HEK293T (cell line): Measurements from ENCODE around the gene CEP135.

Source experiments
- CTCF ChIA-PET: fragments of 350-600 bp; formaldehyde crosslinking; extraction: SDS; loops from one replicate; lab custom pipeline; 2021; ENCODE audit warnings: antibody characterized with exemption, inconsistent platforms; lab: Yijun Ruan, JAX
- POLR2A ChIA-PET: fragments of 350-600 bp; formaldehyde crosslinking; extraction: SDS; loops from one replicate; lab custom pipeline; 2020; ENCODE audit warnings: antibody characterized with exemption, inconsistent platforms; lab: Yijun Ruan, JAX
- DNase-seq: peaks from one replicate; pipeline ENCODE4 v3.0.0; 2012; ENCODE audit warnings: mixed read lengths; ENCODE audit errors: extremely low spot score
- ARNT ChIP-seq: fragments of 450-650 bp; IDR thresholded peaks from 2 replicates; pipeline ENCODE4 v1.6.1; 2017; ENCODE audit warnings: mild to moderate bottlenecking
- BHLHE40 ChIP-seq: fragments of 450-650 bp; IDR thresholded peaks from 2 replicates; pipeline ENCODE4 v1.6.1; 2016; ENCODE audit warnings: mild to moderate bottlenecking, moderate library complexity, borderline replicate concordance
- CTBP1 ChIP-seq: fragments of 450-650 bp; IDR thresholded peaks from 2 replicates; pipeline ENCODE4 v1.6.1; 2016; ENCODE audit warnings: borderline replicate concordance
- ELF4 ChIP-seq: fragments of 450-650 bp; IDR thresholded peaks from 2 replicates; pipeline ENCODE4 v1.6.1; 2017; ENCODE audit warnings: antibody characterized with exemption
- FOXA1 ChIP-seq: fragments of 450-650 bp; IDR thresholded peaks from 2 replicates; pipeline ENCODE4 v1.6.1; 2016; ENCODE audit warnings: mild to moderate bottlenecking
- FOXK2 ChIP-seq: fragments of 450-650 bp; IDR thresholded peaks from 2 replicates; pipeline ENCODE4 v1.6.1; 2016; ENCODE audit warnings: mild to moderate bottlenecking
- FOXM1 ChIP-seq: fragments of 450-650 bp; IDR thresholded peaks from 2 replicates; pipeline ENCODE4 v1.6.1; 2017; ENCODE audit warnings: mild to moderate bottlenecking, borderline replicate concordance
- HDGF ChIP-seq: fragments of 450-650 bp; IDR thresholded peaks from 2 replicates; pipeline ENCODE4 v1.6.1; 2017; ENCODE audit warnings: antibody characterized with exemption, borderline replicate concordance
- L3MBTL2 ChIP-seq: fragments of 450-650 bp; conservative IDR thresholded peaks from 2 replicates; pipeline ENCODE4 v1.6.1; 2016; ENCODE audit warnings: mild to moderate bottlenecking
- LEF1 ChIP-seq: fragments of 450-650 bp; IDR thresholded peaks from 2 replicates; pipeline ENCODE4 v1.6.1; 2017; ENCODE audit warnings: mild to moderate bottlenecking, borderline replicate concordance
- NFRKB ChIP-seq: fragments of 450-650 bp; IDR thresholded peaks from 2 replicates; pipeline ENCODE4 v1.6.1; 2016; ENCODE audit warnings: mild to moderate bottlenecking, moderate library complexity
- PKNOX1 ChIP-seq: fragments of 450-650 bp; IDR thresholded peaks from 2 replicates; pipeline ENCODE4 v1.6.1; 2016
- SP1 ChIP-seq: fragments of 450-650 bp; IDR thresholded peaks from 2 replicates; pipeline ENCODE4 v1.6.1; 2017
- SUZ12 ChIP-seq: fragments of 450-650 bp; IDR thresholded peaks from 2 replicates; pipeline ENCODE4 v1.6.1; 2016; ENCODE audit warnings: mild to moderate bottlenecking
- TARDBP ChIP-seq: fragments of 450-650 bp; IDR thresholded peaks from 2 replicates; pipeline ENCODE4 v1.6.1; 2016
- ZNF384 ChIP-seq: fragments of 450-650 bp; IDR thresholded peaks from 2 replicates; pipeline ENCODE4 v1.6.1; 2016

CEP135 gene

DNA sequence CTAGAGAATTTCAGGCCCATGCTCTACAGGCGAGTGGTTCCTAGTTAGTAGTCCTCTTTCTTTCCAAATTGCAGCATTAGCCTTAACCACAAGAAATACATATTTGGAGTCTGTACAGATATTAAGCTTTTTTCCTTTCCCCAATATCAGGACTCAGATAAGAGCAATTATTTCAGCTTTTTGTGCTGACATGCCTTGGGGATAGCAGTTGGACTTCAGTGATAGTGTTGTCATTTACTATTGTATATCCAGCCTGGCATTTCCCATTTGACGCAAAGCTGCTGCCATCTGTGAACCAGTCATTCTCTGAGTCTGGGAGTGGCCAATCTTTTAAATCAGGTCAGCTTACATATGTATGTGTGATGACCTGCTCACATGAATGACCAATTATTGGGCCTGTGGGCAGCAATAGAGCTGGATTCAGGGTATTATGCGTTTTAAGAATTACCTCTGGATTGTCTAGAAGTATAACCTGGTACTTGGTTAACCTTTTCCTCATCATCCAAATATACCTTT is 6.8 kb upstream of the CEP135 start:
- DNase-seq, result no peak
- TF ChIP-seq FOXA1 (no peak), ARNT (no peak)
- CTCF ChIA-PET, result no interaction called here
- POLR2A ChIA-PET, result no interaction called here

GRCh38 chr4:55947254-55947882 is 1.4 kb upstream of the CEP135 start:
- TF ChIP-seq PKNOX1, result peak; percentile 72; the same call in 1 of the 2 replicates
- no peak for TF ChIP-seq BHLHE40
- ChIA-PET POLR2A (interaction anchor here (1.3 to 1.9 kb wide), 2 partner anchors 13 to 440 kb away, joined by 4 to 7 read pairs; partner anchors contain the start of gene AASDH), CTCF (interaction anchor here (0.5 to 2.8 kb wide), 2 partner anchors 14 to 861 kb away, joined by 3 to 25 read pairs; no protein-coding TSS in a partner anchor)
- no peak for DNase-seq

DNA sequence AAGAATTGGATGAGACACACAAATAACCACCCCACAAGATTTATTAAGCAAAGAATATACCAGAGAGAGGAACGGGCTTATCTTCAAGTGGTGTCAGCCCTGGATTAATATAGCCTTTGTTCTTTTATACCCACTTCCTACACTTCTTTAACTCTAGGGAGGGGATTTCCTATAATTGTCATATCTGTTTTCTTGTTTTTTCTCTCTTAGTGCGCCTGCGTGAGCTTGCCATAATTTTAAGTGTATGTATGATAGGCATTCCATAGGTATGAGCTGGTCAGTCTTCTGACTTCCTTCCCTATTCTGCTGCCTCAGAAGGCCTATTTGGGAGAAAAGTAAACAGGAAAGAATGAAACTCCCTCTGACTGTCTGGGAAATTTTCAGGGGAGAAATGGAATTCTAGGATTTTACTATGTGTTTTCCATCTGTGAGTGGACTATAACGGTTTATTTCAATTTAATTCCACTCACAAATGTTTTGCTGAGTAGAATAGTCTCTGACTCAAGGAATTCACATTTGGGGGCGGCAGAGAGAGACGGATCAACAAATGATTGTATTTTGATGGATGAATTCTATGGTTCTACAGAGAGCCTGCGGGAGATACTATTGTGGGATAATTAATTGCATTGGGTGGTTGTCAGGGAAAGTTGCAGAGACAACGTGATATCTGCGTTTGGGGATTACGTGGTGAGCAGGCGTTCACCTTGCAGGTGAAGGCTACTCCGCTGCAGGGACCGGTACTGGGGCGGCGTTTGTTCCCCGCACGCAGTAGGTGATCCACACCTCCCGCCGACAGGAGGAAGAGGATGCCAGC is 626 bp upstream of the CEP135 start:
- POLR2A ChIA-PET, result interaction anchor here (0.6 to 2.0 kb wide), 7 partner anchors 9 to 439 kb away, joined by 3 to 11 read pairs (median 3); partner anchors contain the start of gene AASDH
- CTCF ChIA-PET, result interaction anchor here (0.5 to 2.8 kb wide), 15 partner anchors 10 to 862 kb away, joined by 3 to 25 read pairs (median 4); no protein-coding TSS in a partner anchor
- no peak for DNase-seq
- TF ChIP-seq BHLHE40 (no peak), PKNOX1 (peak; percentile 29; the same call in 1 of the 2 replicates), LEF1 (no peak), ARNT (no peak)

GRCh38 chr4:55949482-55949802 is 697 bp downstream of the CEP135 start:
- no peak for DNase-seq
- ChIA-PET POLR2A (interaction anchor here (0.9 to 2.0 kb wide), 5 partner anchors 8 to 437 kb away, joined by 3 to 11 read pairs (median 3); no protein-coding TSS in a partner anchor), CTCF (interaction anchor here (0.7 to 2.8 kb wide), 11 partner anchors 8 to 595 kb away, joined by 3 to 25 read pairs (median 4); no protein-coding TSS in a partner anchor)

DNA sequence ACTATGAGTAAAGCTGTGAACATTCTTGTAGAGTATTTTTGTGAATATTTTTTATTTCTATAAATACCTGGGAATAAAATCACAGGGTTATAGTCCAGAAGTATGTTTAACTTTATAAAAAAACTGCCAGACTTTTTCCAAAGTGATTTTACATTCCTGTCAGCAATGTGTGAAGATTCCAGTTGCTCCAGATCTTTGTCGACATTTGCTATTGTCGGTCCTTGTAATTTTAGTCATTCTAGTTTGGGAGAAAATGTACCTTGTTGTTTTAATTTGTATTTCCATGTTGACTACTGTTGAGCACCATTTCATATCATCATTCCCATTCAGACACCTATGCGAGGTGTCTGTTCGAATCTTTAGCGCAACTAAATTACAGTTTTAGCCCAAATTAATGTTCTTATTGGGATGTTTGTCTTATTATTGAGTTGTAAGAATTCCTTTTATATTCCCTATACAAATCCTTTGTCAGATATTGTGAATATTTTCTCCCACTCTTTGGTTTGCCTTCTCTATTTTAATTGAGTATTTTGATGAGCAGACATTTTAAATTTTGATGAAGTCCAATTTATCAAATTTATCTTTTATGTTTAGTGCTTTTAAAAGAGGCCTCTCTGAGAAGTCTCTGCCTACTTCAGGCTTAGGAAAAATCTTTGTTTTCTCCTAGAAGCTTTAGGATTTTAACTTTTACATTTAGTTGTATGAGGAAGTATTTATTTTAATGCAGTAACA is 2.6 kb downstream of the CEP135 start:
- no peak for DNase-seq
- ChIA-PET CTCF (no interaction called here), POLR2A (no interaction called here)
- no peak for TF ChIP-seq ARNT
- TF ChIP-seq L3MBTL2, result no peak
- no peak for TF ChIP-seq BHLHE40
- no peak for TF ChIP-seq HDGF
- TF ChIP-seq FOXA1, result no peak
- no peak for TF ChIP-seq NFRKB
- TF ChIP-seq ELF4, result no peak
- no peak for TF ChIP-seq SP1
- TF ChIP-seq TARDBP, result no peak
- TF ChIP-seq FOXM1, result no peak
- TF ChIP-seq SUZ12, result no peak
- TF ChIP-seq PKNOX1, result no peak
- no peak for TF ChIP-seq FOXK2
- TF ChIP-seq LEF1, result no peak
- no peak for TF ChIP-seq ZNF384

More at GRCh38 chr4:55949482-55949802, 697 bp downstream of the CEP135 start:
- no peak for TF ChIP-seq FOXK2
- TF ChIP-seq SUZ12, result no peak
- TF ChIP-seq BHLHE40, result no peak
- TF ChIP-seq HDGF, result no peak
- TF ChIP-seq ELF4, result no peak
- no peak for TF ChIP-seq NFRKB
- no peak for TF ChIP-seq SP1
- TF ChIP-seq FOXA1, result no peak
- no peak for TF ChIP-seq PKNOX1
- no peak for TF ChIP-seq ZNF384
- no peak for TF ChIP-seq L3MBTL2
- TF ChIP-seq ARNT, result no peak
- TF ChIP-seq LEF1, result no peak
- no peak for TF ChIP-seq TARDBP
- no peak for TF ChIP-seq FOXM1
- no peak for TF ChIP-seq CTBP1
